ENCODE results near the gene RAB4A.

RAB4A gene

DNA sequence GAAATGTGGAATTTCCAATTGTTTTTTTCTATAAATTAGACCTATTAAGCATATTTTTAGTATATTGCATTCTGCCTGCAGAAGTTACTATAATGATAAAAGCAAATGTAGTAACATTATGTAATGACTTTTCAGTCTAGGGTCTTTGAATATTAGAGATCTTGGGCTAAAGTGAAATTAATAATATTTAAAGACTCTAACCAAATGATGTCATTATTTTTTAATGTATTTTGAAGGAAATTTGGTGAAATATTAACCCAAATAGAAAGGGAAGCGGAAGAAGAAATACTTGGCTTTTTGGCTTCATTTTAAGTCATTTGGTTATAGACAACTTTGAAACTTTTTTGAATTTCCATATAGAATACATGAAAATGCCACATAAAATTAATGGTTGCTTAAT is 26.8 kb downstream of the RAB4A start:
- TF ChIP-seq, protein P1, sequence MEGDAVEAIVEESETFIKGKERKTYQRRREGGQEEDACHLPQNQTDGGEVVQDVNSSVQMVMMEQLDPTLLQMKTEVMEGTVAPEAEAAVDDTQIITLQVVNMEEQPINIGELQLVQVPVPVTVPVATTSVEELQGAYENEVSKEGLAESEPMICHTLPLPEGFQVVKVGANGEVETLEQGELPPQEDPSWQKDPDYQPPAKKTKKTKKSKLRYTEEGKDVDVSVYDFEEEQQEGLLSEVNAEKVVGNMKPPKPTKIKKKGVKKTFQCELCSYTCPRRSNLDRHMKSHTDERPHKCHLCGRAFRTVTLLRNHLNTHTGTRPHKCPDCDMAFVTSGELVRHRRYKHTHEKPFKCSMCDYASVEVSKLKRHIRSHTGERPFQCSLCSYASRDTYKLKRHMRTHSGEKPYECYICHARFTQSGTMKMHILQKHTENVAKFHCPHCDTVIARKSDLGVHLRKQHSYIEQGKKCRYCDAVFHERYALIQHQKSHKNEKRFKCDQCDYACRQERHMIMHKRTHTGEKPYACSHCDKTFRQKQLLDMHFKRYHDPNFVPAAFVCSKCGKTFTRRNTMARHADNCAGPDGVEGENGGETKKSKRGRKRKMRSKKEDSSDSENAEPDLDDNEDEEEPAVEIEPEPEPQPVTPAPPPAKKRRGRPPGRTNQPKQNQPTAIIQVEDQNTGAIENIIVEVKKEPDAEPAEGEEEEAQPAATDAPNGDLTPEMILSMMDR (IDR thresholded peaks at IDR 0.05; ENCODE audit: low read depth, low read length), result no peak
- no peak overlapping the region for H3K4me3 ChIP-seq (ENCODE audit: low read depth, low read length)

DNA sequence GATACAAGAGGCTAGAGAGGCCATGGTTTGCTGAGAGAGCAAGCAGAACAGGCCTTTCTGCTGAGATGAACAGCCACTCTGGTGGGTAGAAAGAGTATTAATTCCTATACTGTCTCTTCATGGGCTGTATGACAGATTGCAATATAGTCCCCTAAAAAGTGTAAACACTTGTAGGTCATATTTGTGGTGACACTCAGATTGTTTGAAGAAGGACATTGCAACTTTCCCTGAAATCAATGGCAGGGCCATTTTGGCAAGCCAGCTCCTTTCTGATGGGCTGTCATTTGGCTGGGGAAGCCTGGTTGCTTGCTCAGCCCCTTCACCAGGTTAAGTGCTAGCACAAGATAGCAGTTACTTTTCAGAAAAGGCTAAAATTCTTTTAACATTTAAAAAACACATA is 27.5 kb downstream of the RAB4A start:
- TF ChIP-seq, protein P1 (IDR thresholded peaks at IDR 0.05; ENCODE audit: low read depth, low read length), result no peak
- H3K4me3 ChIP-seq (ENCODE audit: low read depth, low read length), result no peak overlapping the region

DNA sequence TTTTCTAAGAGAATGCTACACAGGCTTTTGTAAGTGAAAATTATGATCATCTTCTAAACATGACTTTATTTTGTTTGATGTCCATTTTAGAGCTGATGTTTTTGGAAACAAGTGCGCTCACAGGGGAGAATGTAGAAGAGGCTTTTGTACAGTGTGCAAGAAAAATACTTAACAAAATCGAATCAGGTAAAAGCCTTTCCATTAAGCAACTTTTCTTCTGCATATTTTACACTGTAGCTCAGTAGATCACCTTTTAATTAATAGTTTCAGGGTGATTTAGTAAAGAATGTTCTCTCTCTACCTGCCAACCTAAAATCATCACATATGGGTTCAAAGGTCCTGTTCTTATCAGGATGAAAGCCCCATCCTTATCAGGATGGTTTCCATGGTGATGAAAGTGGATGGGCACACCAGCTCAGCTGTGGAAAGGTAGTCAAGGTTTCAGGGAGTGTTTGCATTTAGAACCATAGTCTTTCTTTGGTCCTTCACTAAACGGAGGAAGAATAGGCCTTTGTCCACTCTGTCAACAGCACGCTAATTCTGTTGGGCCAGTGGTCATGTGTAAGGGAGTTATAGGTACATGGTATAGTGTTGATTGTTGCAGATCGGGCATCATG is 28.1 kb downstream of the RAB4A start:
- TF ChIP-seq, protein P1 (IDR thresholded peaks at IDR 0.05; ENCODE audit: low read depth, low read length), result no peak
- no peak overlapping the region for H3K4me3 ChIP-seq (ENCODE audit: low read depth, low read length)

DNA sequence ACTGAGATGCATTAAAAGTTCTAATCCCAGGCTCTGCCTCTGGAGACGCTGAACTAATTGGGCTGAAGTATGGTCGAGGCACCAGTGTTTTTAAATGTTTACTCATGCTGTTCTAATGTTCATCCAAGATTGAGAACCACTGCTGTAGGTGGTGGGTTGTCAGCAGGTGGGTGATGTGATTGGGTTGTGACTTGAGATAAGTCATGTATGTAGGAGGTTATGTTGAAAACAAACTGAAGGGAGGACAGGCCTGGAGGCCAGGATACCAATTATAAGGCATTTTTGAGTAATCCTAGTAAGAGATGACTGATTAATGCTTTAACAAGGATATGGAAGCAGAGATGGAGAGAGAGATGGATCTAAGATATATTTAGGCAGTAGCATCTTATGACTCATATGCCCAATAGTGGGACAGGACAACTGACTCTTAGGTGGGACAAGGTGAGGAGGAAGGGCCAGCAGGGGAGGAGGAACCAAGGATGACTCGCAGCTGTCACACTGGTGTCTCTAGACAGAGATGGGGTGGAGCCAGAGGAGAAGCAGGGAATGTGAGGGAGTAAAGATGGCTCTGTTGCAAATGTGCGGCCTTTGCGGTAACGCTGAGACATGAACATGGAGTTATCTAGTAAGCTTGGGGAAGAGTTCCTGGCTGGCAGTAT is 29.3 kb downstream of the RAB4A start:
- H3K4me3 ChIP-seq (ENCODE audit: low read depth, low read length), result no peak overlapping the region
- TF ChIP-seq, protein P1 (IDR thresholded peaks at IDR 0.05; ENCODE audit: low read depth, low read length), result no peak

DNA sequence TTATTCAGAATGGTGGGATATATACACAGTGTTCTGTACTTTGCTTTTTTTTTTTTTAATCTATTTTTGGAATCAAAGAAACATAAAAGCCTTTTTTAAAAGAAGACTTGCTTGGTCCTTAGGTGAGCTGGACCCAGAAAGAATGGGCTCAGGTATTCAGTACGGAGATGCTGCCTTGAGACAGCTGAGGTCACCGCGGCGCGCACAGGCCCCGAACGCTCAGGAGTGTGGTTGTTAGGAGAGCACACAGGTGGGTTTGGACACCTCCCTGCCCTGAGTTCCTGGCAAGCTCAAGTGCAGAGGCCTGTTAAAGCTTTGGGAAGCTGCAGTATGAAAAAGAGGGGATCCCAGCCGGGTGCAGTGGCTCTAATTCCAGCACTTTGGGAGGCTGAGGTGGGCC is 31.8 kb downstream of the RAB4A start:
- TF ChIP-seq, protein P1 (IDR thresholded peaks at IDR 0.05; ENCODE audit: low read depth, low read length), result no peak
- no peak overlapping the region for H3K4me3 ChIP-seq (ENCODE audit: low read depth, low read length)

DNA sequence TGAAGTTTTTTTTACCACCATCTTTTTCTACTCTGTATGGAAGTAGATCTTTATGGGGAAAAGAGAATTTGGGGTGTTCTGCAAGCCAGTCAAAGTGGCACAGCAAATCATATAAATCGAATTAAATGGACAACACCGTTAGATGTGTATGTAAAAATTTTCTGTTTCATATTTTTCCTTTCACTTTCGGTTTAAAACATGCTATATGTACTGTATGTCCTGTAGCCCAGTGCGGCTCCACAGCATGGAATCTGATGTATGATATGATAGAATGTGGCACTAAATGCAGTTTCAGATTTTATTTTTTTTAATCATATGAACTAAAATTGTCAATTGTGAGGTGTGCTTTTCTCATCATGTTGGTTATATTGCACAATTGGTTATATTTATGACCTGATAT is 32.9 kb downstream of the RAB4A start:
- H3K4me3 ChIP-seq (ENCODE audit: low read depth, low read length), result no peak overlapping the region
- TF ChIP-seq, protein P1 (IDR thresholded peaks at IDR 0.05; ENCODE audit: low read depth, low read length), result no peak

DNA sequence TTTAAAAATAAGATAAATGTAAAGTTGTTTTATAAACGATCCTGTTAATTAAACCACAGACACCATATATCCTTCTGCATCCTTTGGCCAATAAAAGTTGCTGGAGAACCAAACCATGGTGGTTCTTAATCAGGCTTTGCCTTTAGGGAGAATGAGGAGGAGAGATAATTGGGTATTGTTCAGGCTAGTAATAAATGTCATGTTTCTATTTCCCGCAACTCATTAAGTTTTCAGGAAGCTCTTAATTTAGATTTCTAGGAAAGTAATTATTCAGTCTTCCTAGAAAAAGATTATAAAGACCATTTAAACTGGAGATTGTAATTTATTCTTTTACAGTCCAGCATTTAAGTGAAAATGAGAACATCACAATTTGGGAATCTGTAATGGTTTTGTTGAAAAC is 34.5 kb downstream of the RAB4A start:
- TF ChIP-seq, protein P1 (IDR thresholded peaks at IDR 0.05; ENCODE audit: low read depth, low read length), result no peak
- no peak overlapping the region for H3K4me3 ChIP-seq (ENCODE audit: low read depth, low read length)
